ENCODE data around the gene BRAF.
"Not testable (repeated sequence)": the region's sequence is repeated elsewhere in the genome, so short reads cannot be mapped to it uniquely, and the experiment has no call there.

Gene BRAF

DNA sequence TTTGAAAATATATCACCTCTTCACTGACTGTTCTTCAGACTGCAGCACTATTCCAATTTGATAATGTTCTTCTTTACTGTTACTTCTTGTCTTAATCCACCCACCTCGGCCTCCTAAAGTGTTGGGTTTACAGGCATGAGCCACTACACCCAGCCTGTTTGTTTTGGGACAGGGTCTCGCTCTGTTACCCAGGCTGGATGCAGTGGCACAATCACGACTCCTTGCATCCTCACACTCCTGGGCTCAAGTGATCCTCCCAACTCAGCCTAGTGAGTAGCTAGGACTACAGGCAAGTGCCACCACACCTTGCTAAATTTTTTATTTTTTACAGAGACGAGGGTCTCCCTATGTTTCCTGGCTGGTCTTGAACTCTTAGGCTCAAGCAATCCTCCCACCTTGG is 150.4 kb downstream of the BRAF start:
- DNase-seq: no peak

DNA sequence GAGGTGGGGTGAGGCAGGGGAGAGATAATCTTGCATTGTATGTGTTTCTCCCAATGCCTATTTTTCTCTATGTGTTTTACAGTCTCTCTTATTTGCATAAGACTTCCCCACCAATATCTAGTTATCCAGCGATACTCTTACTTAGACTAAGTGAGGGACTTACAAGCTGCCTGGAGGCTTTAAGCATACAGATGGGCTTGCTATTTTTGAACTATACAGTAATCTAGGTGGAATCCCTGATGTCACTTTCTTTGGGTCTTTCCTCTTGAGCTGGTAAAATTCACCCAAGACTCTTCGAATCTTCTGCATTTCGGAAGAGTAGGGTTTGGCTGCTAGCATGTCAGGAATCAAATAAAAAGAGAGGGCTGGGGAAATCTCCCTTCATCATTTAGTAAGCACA is 151.6 kb downstream of the BRAF start:
- no peak for DNase-seq

GRCh38 chr7:140771826-140772225 is 152.9 kb downstream of the BRAF start:
- DNase-seq: no peak

GRCh38 chr7:140769852-140770251 is 154.9 kb downstream of the BRAF start:
- no peak for DNase-seq

DNA sequence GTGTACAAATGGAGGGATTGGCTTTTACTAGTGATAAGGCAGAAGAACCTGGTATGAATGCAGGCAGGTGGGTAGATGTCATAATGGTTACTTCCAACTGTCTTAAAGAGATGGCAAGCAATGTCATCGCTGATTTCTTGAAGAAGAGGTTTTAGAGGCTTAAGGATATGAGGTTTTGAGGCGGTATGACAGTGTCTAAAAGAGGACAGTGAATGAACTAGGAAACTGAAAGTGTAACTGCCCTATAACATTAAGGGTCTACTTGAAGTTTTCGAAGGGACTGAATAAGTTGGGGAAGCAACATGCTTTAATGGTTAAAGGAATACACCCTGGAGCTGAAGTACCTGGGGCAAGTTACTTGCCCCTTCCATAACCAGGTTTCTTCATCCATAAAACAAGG is 157.3 kb downstream of the BRAF start:
- DNase-seq: no peak

GRCh38 chr7:140765441-140765840 is 159.3 kb downstream of the BRAF start:
- DNase-seq: not testable (repeated sequence)

- DNase-seq: not testable (repeated sequence)
Observed at GRCh38 chr7:140763166-140763565, 161.6 kb downstream of the BRAF start.

DNA sequence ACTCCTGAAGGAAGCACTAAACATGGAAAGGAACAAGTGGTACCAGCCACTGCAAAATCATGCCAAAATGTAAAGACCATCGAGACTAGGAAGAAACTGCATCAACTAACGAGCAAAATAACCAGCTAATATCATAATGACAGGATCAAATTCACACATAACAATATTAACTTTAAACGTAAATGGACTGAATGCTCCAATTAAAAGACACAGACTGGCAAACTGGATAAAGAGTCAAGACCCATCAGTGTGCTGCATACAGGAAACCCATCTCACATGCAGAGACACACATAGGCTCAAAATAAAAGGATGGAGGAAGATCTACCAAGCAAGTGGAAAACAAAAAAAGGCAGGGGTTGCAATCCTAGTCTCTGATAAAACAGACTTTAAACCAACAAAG is 163.4 kb downstream of the BRAF start:
- DNase-seq: not testable (repeated sequence)

GRCh38 chr7:140754506-140754905 is 170.2 kb downstream of the BRAF start:
- no peak for DNase-seq

DNA sequence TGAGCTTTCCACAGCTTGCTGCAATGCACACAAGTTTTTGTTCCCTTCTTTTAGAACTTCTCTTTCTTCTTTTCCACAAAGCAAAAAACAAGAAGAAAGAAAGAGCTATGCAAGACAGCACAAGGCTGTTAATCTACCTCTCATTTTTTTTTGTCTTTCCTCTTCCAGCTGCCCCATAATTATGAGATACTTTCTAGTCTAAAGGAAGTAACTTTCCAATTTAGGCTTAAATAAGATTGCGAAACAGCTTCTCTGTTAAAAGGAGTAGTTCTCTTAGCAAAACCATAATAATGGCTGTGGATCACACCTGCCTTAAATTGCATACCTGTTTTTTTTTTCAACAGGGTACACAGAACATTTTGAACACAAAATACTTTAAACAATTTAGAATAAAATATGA is 172.2 kb downstream of the BRAF start:
- no peak for DNase-seq

GRCh38 chr7:140746751-140747150 is 178.0 kb downstream of the BRAF start:
- no peak for DNase-seq

DNA sequence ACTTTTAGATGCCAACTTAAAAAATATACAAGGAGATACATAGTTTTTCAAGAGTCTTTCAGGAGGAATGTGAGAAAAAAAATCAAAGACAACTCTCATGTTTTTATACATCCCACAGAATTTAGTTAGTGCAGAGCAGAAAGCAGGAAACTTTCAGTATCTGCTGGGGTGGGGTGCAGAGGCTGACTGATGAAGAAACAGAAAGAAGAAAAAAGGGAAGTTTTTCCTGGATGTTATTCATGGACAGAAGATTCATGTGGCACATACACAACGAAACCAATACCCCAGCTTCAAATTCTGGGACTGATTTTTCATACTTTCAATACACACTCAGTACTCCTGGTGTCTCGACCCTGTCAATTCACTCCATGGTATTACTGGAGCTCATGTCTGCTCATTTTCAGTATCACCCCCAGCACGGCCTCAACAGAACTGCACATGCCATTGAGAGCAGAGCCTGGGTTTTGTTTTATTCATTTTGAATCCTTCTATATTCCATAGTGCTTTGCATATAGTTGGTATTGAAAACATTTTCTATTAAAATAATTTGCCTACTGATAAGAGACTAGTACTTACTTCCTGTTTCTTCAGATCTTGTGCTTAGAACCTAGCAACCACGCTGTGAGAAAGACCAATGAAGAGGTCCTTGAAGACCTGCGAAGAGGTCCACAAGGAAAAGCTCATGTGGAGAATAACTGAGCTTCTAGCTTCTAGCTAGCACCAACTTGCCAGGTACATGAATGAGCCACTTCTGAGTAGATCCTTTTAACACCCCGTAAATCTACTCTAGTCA is 179.3 kb downstream of the BRAF start:
- no peak for DNase-seq

DNA sequence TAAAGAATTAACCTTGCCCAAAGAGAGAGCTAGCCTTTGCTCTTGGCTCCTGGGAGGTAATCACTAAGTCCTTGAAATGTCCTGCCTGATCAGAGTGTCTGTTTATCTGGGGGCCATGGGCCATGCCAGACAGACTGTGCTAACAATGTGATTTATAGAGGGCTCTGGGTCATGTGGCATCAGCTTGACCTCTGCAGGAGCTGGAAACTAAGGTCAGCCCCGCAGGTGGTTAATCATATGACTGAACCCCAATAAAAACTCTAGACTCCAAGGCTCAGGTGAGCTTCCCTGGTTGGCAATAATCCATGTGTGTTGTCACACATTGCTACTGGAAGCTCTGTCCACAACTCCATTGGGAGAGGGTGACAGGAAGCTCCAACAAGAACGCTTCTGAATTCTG is 180.7 kb downstream of the BRAF start:
- DNase-seq: no peak

DNA sequence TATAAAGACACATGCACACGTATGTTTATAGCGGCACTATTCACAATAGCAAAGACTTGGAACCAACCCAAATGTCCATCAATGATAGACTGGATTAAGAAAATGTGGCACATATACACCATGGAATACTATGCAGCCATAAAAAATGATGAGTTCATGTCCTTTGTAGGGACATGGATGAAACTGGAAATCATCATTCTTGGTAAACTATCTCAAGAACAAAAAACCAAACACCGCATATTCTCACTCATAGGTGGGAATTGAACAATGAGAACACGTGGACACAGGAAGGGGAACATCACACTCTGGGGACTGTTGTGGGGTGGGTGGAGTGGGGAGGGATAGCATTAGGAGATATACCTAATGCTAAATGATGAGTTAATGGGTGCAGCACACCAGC is 181.5 kb downstream of the BRAF start:
- not testable (repeated sequence) for DNase-seq

DNA sequence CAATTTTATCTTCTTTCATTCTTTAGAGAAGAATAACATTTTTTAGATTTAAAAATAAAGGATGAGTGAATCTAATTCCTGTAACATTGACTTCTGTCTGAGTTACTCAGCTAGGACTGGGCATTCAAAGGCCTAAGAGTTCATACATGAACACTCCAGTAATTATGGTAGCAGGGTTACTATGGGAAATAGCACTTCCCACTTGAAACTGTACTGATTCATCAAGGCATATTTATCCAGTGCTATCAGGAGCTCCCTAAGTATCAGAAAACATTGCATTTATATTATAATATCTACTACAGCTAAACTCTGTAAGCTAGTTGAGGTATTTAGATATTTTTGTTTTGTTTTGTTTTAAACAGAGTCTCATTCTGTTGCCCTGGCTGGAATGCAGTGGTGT is 186.4 kb downstream of the BRAF start:
- no peak for DNase-seq

DNA sequence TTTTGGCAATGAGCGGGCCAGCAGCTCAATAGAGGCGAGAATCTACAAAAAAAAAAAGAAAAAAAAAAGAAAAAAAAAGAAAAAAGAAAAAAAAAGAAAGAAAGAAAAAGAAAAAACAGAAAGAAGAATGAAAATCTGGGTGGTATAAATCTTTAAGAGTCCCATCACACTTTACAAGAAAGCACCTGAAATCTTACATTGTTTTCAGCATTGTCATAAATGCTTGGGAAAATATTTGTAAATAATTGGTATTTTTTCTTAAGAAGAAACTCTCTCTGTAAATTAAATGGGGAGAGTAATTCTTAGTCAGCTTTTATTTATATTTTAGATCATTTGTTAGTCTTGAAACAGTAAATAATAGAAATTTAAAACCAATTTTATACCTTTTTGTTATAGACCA is 190.0 kb downstream of the BRAF start:
- no peak for DNase-seq

GRCh38 chr7:140734096-140734495 is 190.6 kb downstream of the BRAF start:
- DNase-seq: no peak

- no peak for DNase-seq
Observed at GRCh38 chr7:140732416-140732815, 192.3 kb downstream of the BRAF start.

- no peak for DNase-seq
Observed at GRCh38 chr7:140726281-140726680, 198.4 kb downstream of the BRAF start.

- DNase-seq: no peak
Observed at GRCh38 chr7:140724706-140725105, 200.0 kb downstream of the BRAF start.

DNA sequence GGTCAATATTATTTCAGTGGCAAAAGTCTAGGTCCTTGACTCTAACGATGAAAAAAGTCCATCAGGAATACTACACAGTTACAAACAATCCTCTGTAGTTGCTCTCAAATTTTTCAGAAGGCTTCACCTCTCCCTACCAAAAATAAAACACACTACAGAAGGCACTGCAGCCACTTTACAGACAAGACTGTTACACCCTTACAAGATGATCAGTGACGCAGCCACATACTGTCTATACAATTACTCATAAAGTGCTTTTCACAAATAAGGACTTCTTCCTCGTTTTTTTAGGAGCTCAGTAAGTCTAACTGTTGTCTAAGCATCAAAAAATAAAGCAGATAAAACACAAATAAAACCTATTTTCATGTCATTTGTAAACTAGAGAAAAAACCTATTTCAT is 201.2 kb downstream of the BRAF start:
- DNase-seq: no peak

DNA sequence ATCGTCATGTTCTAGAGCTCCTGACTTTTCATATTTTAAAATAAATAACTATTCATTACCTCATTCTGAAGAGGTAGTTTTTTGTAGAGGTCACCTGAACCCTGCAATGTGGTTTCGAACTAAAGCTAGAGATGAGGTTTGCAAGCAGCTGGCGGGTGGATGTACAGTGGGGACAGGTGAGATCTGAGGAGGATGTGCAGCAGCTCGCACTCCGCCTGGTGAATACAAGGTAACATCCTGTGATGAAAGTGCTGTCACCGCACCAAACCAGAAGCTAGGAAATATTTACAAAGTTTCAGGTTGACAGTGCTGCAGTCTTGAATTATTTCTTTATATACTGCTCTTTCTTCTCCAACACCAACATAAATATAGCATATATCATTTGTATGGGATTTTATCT is 201.7 kb downstream of the BRAF start:
- no peak for DNase-seq

- DNase-seq: no peak
Observed at GRCh38 chr7:140722254-140722653, 202.5 kb downstream of the BRAF start.

DNA sequence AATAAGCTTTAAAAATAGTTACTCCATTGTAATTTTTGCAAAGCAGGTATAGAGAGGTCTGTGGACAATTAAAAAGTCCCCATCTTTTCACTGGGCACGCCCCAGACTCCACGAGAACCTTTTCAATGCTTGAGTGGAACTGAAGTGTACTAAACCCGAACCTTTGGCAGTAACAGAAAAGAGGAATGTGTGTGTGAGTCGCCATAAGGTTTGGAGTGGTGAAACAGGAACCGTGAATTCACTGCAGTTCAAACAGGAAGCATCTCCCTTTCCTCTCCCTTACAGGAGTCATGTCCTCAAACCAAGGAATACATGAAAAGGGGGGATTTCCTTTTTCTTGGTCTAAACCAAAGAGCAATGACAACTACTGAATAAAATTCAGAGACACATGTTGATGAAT is 205.0 kb downstream of the BRAF start:
- DNase-seq: no peak
